Activated CD8-positive, alpha-beta memory T cell treated with anti-CD3 and anti-CD28 coated beads, Interleukin-2, amount 10 ng/mL, durations not matched to agents 7 days and 5 days (primary cell): ENCODE measurements around the gene C19orf85. TPM values are rescaled to one million over a fixed set of nuclear protein-coding genes. Genes with fewer than 3 reads are reported as not detected.
A peak's percentile ranks its signal among the peaks of the same experiment; 100 is the strongest.
"Not testable (repeated sequence)": the region's sequence is repeated elsewhere in the genome, so short reads cannot be mapped to it uniquely, and the experiment has no call there.

ENCODE experiments used
- ATAC-seq: fragments of 150-1000 bp; cut with Tn5 transposase; one replicate; pipeline ENCODE4 v1.10.0; 2021; ENCODE audit warnings: moderate library complexity
- CTCF ChIA-PET: fragments of 350-600 bp; sonication (Branson Sonifier 250); formaldehyde crosslinking; loops from one replicate; lab custom pipeline; 2021; ENCODE audit warnings: antibody characterized with exemption; lab: Charles Lee
- DNase-seq: peaks from one replicate; pipeline ENCODE4 v3.0.0-alpha.2; 2020
- H3K27ac Mint-ChIP-seq: one replicate; pipeline ENCODE4 v1.8.0; 2021; ENCODE audit warnings: mild to moderate bottlenecking, mixed read lengths
- H3K27me3 Mint-ChIP-seq: one replicate; pipeline ENCODE4 v1.8.0; 2021; ENCODE audit warnings: mixed read lengths
- H3K36me3 Mint-ChIP-seq: one replicate; pipeline ENCODE4 v1.8.0; 2021; ENCODE audit warnings: mild to moderate bottlenecking, mixed read lengths
- H3K4me1 Mint-ChIP-seq: one replicate; pipeline ENCODE4 v1.8.0; 2021; ENCODE audit warnings: mixed read lengths
- H3K4me3 Mint-ChIP-seq: one replicate; pipeline ENCODE4 v1.8.0; 2021; ENCODE audit warnings: mild to moderate bottlenecking, moderate library complexity, mixed read lengths
- H3K9me3 Mint-ChIP-seq: one replicate; pipeline ENCODE4 v1.8.0; 2022; ENCODE audit warnings: low read depth, mixed read lengths
- total RNA-seq, 2 experiments: library from RNA; stranded (reverse); gene quantifications; one replicate each; pipeline ENCODE4 v1.2.3, GENCODE V29; 2021

Gene C19orf85
- total RNA-seq, 2 experiments from 2014 or later = not detected

DNA sequence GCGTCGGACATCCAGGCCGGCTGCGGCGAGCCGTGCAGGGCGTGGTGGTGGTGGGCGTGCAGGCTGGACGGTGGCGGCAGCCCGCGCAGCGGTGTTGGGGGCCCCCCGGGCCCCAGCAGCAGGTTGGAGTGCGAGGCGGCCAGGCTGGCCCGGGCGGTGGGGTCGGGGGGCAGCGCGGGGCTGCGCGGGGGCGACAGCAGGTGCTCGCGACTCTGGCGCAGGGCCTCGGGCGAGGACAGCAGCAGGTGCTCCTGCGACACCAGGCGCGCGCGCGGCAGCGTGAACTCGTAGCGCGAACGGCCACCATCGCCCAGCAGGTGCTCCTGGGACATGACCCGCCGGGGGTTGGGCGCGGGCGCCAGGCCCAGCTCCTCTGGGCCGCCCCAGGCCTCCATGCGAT is 31.3 kb downstream of the C19orf85 start:
- no peaks in the 10 kb centered on the region for H3K4me1 Mint-ChIP-seq
- CTCF ChIA-PET = no interaction called here
- no peaks in the 10 kb centered on the region for H3K36me3 Mint-ChIP-seq
- ATAC-seq (no peak), DNase-seq (no peak)
- H3K27ac Mint-ChIP-seq = no peak overlapping the region
- peaks cover 18% of the 10 kb centered on the region for H3K27me3 Mint-ChIP-seq
- H3K9me3 Mint-ChIP-seq = no peaks in the 10 kb centered on the region
- H3K4me3 Mint-ChIP-seq = no peak overlapping the region

DNA sequence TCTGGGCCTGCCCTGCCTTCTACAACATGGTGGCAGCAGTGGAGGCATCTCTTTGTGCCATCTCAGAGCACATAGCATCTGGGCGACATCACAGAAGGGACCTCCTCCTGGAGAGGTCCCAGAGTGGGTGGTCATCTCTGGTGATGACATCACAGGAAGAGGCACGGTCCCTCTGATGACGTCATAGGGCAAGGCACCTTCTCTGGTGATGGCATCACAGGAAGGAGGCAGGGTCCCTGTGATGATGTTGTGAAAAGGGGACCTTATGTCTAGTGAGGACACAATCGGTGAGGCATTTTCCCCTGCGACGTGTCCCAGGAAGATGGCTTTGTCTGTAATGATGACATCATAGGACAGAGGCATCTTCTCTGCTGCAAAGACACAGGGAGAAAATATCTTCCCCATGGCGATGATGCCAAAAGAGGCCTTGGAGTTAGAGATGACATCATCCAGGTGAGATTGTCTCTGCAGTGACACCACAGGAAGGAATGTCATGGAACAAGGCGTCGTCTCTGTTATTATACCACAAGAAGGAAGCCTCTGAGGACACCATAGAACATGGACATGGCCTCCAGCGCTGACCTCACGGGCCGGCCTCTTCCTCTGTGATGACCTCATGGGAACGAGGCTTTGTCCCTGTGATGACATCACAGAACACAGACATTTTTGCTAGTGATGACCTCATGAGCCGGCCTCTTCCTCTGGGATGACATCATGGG is 32.2 kb downstream of the C19orf85 start:
- Mint-ChIP-seq H3K9me3 (no peaks in the 10 kb centered on the region), H3K4me1 (no peaks in the 10 kb centered on the region), H3K27ac (no peak overlapping the region), H3K4me3 (no peak overlapping the region), H3K36me3 (no peaks in the 10 kb centered on the region), H3K27me3 (peaks cover 19% of the 10 kb centered on the region)
- no peak for ATAC-seq
- DNase-seq = no peak
- CTCF ChIA-PET = no interaction called here

DNA sequence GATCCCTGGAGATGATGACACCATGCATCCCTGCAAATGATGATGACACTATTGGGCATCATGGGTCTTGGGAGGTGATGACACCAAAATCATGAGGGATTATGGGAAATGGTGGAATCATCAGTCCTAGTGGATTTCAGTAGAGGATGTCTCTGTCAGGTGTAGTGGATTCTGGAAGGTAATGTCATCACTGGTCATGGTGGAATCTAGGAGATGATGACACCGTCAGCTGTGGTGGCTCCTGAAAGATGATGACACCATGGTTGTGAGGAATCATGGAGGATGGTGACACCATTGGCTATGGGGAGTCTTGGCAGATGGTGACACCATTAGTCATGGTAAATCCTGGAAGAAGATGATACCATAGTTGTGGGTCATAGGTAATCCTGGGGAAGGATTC is 33.4 kb downstream of the C19orf85 start:
- DNase-seq = no peak
- Mint-ChIP-seq H3K27ac (no peak overlapping the region), H3K4me1 (no peaks in the 10 kb centered on the region), H3K27me3 (peaks cover 12% of the 10 kb centered on the region), H3K9me3 (no peaks in the 10 kb centered on the region), H3K36me3 (no peaks in the 10 kb centered on the region), H3K4me3 (no peak overlapping the region)
- CTCF ChIA-PET = no interaction called here
- no peak for ATAC-seq

DNA sequence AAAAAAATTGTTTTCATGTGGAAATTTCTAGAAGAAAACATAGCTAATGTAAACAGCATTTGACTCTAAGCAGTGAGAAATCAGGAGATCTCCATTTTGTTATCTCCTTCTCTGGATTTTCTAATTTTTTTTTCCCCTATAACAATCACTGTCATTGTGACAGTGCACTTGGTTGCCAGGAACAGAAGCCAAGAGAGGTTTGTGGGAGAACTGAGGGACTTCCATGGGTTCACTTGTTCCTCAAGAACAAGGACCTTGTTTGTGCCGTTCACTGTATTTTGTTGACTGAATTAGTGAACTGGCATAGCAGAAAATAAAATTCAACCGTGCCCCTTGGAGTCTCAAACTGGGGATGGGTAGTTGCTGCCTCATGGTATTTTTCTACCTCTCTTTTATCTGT is 38.5 kb downstream of the C19orf85 start:
- Mint-ChIP-seq H3K27me3 (peaks cover 22% of the 10 kb centered on the region), H3K27ac (no peak overlapping the region), H3K4me3 (no peak overlapping the region), H3K36me3 (no peaks in the 10 kb centered on the region), H3K9me3 (no peaks in the 10 kb centered on the region), H3K4me1 (peaks cover 6% of the 10 kb centered on the region)
- ATAC-seq (no peak), DNase-seq (no peak)
- CTCF ChIA-PET = no interaction called here

GRCh38 chr19:55424518-55424917 is 40.0 kb downstream of the C19orf85 start:
- ATAC-seq (no peak), DNase-seq (no peak)
- Mint-ChIP-seq H3K4me1 (peaks cover 11% of the 10 kb centered on the region), H3K27ac (no peak overlapping the region), H3K27me3 (peaks cover 31% of the 10 kb centered on the region), H3K4me3 (no peak overlapping the region), H3K9me3 (no peaks in the 10 kb centered on the region), H3K36me3 (no peaks in the 10 kb centered on the region)
- CTCF ChIA-PET = no interaction called here

- DNase-seq (no peak), ATAC-seq (no peak)
- no peaks in the 10 kb centered on the region for H3K9me3 Mint-ChIP-seq
- peaks cover 31% of the 10 kb centered on the region for H3K27me3 Mint-ChIP-seq
- CTCF ChIA-PET = interaction anchor here (1.0 kb wide), 1 partner anchor 40 kb away, joined by 3 read pairs; the partner anchor contains the start of gene TMEM238
- H3K27ac Mint-ChIP-seq = no peak overlapping the region
- H3K4me1 Mint-ChIP-seq = peaks cover 11% of the 10 kb centered on the region
- no peaks in the 10 kb centered on the region for H3K36me3 Mint-ChIP-seq
- H3K4me3 Mint-ChIP-seq = no peak overlapping the region
Observed at GRCh38 chr19:55423225-55424005, 41.1 kb downstream of the C19orf85 start.

- CTCF ChIA-PET = interaction anchor here (0.6 to 1.0 kb wide), 3 partner anchors 16 to 82 kb away, joined by 3 read pairs; no protein-coding TSS in a partner anchor
- not testable (repeated sequence) for H3K4me3 Mint-ChIP-seq, H3K27ac Mint-ChIP-seq, H3K36me3 Mint-ChIP-seq, H3K9me3 Mint-ChIP-seq, DNase-seq
- H3K27me3 Mint-ChIP-seq = peaks cover 28% of the 10 kb centered on the region
- peaks cover 16% of the 10 kb centered on the region for H3K4me1 Mint-ChIP-seq
- peak; percentile 66 for ATAC-seq
Observed at GRCh38 chr19:55421281-55421680, 43.3 kb downstream of the C19orf85 start.

DNA sequence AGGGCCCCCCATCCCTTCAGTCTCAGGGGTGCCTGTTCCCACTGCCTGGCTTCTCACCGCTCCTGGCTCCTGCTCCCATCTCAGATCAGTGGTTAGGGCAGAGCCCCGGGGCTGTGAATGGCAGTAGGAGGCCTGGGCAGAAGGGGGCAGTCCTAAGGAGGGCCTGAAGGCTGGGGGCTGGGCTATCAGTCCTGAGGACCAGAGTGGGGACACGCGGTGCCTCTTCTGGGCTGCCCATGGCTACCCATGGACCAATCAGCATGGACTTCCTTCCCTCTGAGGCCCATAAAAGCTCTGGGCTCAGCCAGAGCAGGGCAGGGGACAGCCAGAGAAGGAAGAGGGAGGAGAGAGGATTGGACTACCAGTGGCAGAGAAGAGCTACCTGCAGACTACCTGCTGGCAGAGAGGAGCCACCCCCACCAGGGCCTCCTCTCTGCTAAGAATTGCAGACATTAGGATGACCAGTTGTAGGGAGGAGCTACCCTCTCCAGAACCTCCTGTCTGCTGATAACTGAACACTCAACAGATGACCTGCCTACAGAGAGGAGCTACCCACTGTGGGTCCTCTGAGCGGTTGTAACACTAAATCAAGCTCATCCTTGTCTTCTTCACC is 44.8 kb downstream of the C19orf85 start:
- CTCF ChIA-PET = interaction anchor here (0.8 to 3.8 kb wide), 6 partner anchors 84 to 283 kb away, joined by 3 to 25 read pairs (median 4); no protein-coding TSS in a partner anchor
- Mint-ChIP-seq H3K27me3 (peaks cover 20% of the 10 kb centered on the region), H3K4me1 (peaks cover 16% of the 10 kb centered on the region), H3K27ac (no peak overlapping the region), H3K4me3 (no peak overlapping the region), H3K9me3 (no peaks in the 10 kb centered on the region), H3K36me3 (no peaks in the 10 kb centered on the region)
- ATAC-seq = no peak
- no peak for DNase-seq

GRCh38 chr19:55419103-55419502 is 45.4 kb downstream of the C19orf85 start:
- Mint-ChIP-seq H3K27ac (no peak overlapping the region), H3K4me1 (peaks cover 16% of the 10 kb centered on the region), H3K27me3 (peaks cover 17% of the 10 kb centered on the region), H3K36me3 (no peaks in the 10 kb centered on the region), H3K9me3 (no peaks in the 10 kb centered on the region), H3K4me3 (no peak overlapping the region)
- no peak for ATAC-seq
- CTCF ChIA-PET = interaction anchor here (0.7 to 3.8 kb wide), 11 partner anchors 12 to 452 kb away, joined by 3 to 25 read pairs (median 3); partner anchors contain the start of gene UBE2S
- no peak for DNase-seq

DNA sequence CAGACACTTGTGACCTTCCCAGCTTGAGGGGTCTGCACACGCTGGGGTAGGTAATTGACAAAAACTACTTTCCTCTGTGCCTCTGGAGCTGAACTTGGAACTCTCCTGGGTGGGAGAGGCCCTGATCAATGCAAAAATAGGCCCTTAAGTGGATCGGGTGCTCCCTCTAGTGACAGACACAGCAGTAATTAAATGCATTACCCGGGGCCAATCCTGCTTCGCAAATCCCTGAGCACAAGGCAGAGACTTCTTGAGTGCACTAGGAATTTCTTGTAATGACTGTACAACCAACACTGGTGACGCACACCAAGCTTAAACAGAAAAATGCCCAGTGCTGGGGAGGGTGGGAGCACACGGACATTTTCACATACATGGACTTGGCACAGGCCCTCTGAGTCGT is 46.4 kb downstream of the C19orf85 start:
- no peak overlapping the region for H3K4me3 Mint-ChIP-seq
- peaks cover 16% of the 10 kb centered on the region for H3K4me1 Mint-ChIP-seq
- H3K36me3 Mint-ChIP-seq = no peaks in the 10 kb centered on the region
- peak; percentile 72 for ATAC-seq
- CTCF ChIA-PET = interaction anchor here (0.7 to 3.8 kb wide), 23 partner anchors 9 to 451 kb away, joined by 3 to 25 read pairs (median 3); partner anchors contain the start of genes HSPBP1, KMT5C, TMEM238 and UBE2S
- H3K27ac Mint-ChIP-seq = no peak overlapping the region
- peaks cover 13% of the 10 kb centered on the region for H3K27me3 Mint-ChIP-seq
- no peaks in the 10 kb centered on the region for H3K9me3 Mint-ChIP-seq
- DNase-seq = peak; percentile 68

Other genes with a start within 250 kb of the C19orf85 start
- gene TMEM86B, start 236.0 kb downstream of the C19orf85 start, total RNA-seq = 10 to 100 TPM; 10.4 to 16.0 TPM
- 100 to 1,000 TPM; 263 to 291 TPM for gene PPP6R1, start 205.7 kb downstream of the C19orf85 start, total RNA-seq
- 10 to 100 TPM; 35.0 to 38.2 TPM for gene HSPBP1, start 184.6 kb downstream of the C19orf85 start, total RNA-seq
- 1 to 10 TPM; 6.9 to 9.1 TPM for gene BRSK1, start 180.8 kb downstream of the C19orf85 start, total RNA-seq
- 1 to 10 TPM; 1.2 to 2.4 TPM for gene TMEM150B, start 139.4 kb downstream of the C19orf85 start, total RNA-seq
- 10 to 100 TPM; 26.4 to 35.3 TPM for gene KMT5C, start 124.9 kb downstream of the C19orf85 start, total RNA-seq
- 1 to 10 TPM in 1 of 2 experiments, under 1 TPM in 1; 0.19 to 2.0 TPM for gene COX6B2, start 110.0 kb downstream of the C19orf85 start, total RNA-seq
- not detected for gene GARIN5B, start 101.5 kb downstream of the C19orf85 start, total RNA-seq
- under 1 TPM; 0.50 to 0.68 TPM for gene IL11, start 94.3 kb downstream of the C19orf85 start, total RNA-seq
- gene TMEM190, start 87.9 kb downstream of the C19orf85 start, total RNA-seq = not detected
- 10 to 100 TPM; 14.1 to 23.0 TPM for gene TMEM238, start 80.5 kb downstream of the C19orf85 start, total RNA-seq
- gene RPL28, start 78.8 kb downstream of the C19orf85 start, total RNA-seq = 1,000 to 10,000 TPM; 2,244 to 2,759 TPM
- 100 to 1,000 TPM; 311 to 421 TPM for gene UBE2S, start 57.0 kb downstream of the C19orf85 start, total RNA-seq
- not detected for gene SHISA7, start 21.5 kb downstream of the C19orf85 start, total RNA-seq
- gene ISOC2, start 3.1 kb downstream of the C19orf85 start, total RNA-seq = 10 to 100 TPM; 28.2 to 35.7 TPM
- 1 to 10 TPM; 8.8 to 8.9 TPM for gene ZNF628, start 11.9 kb upstream of the C19orf85 start, total RNA-seq
- gene NAT14, start 20.4 kb upstream of the C19orf85 start, total RNA-seq = 10 to 100 TPM; 14.6 to 23.2 TPM
- gene SSC5D, start 23.7 kb upstream of the C19orf85 start, total RNA-seq = under 1 TPM; 0.68 to 0.79 TPM
- gene SBK2, start 72.4 kb upstream of the C19orf85 start, total RNA-seq = not detected
- not detected for gene SBK3, start 80.8 kb upstream of the C19orf85 start, total RNA-seq
- 1 to 10 TPM; 5.6 to 7.5 TPM for gene ZNF579, start 116.1 kb upstream of the C19orf85 start, total RNA-seq
- 10 to 100 TPM; 13.0 to 15.7 TPM for gene FIZ1, start 134.8 kb upstream of the C19orf85 start, total RNA-seq
- 10 to 100 TPM; 26.5 to 30.2 TPM for gene ZNF524, start 135.5 kb upstream of the C19orf85 start, total RNA-seq
- 10 to 100 TPM; 14.4 to 16.7 TPM for gene ZNF865, start 140.9 kb upstream of the C19orf85 start, total RNA-seq
- gene ZNF784, start 159.8 kb upstream of the C19orf85 start, total RNA-seq = 1 to 10 TPM; 5.1 to 7.3 TPM
- gene ZNF580, start 176.3 kb upstream of the C19orf85 start, total RNA-seq = 10 to 100 TPM; 33.1 to 33.7 TPM
- 10 to 100 TPM; 23.7 to 25.4 TPM for gene ZNF581, start 178.9 kb upstream of the C19orf85 start, total RNA-seq
- 1 to 10 TPM; 5.9 TPM for gene CCDC106, start 183.5 kb upstream of the C19orf85 start, total RNA-seq
- gene U2AF2, start 190.3 kb upstream of the C19orf85 start, total RNA-seq = 100 to 1,000 TPM; 284 to 324 TPM
- gene EPN1, start 210.5 kb upstream of the C19orf85 start, total RNA-seq = 10 to 100 TPM; 55.7 to 63.7 TPM